ENCODE data around the gene MADD.

GRCh38 chr11:47251751-47252150 is 18.2 kb upstream of the MADD start:
- no peak for TF ChIP-seq CTCF (IDR thresholded peaks at IDR 0.05)
- no peak for TF ChIP-seq POLR2AphosphoS5 (IDR thresholded peaks at IDR 0.05)
- no peak for TF ChIP-seq POLR2A (IDR thresholded peaks at IDR 0.05)

Measured in stomach (tissue), 4 donors.